Measurements from ENCODE around the gene MGAT4A.
"Not testable (repeated sequence)": the region's sequence is repeated elsewhere in the genome, so short reads cannot be mapped to it uniquely, and the experiment has no call there.

Gene MGAT4A

DNA sequence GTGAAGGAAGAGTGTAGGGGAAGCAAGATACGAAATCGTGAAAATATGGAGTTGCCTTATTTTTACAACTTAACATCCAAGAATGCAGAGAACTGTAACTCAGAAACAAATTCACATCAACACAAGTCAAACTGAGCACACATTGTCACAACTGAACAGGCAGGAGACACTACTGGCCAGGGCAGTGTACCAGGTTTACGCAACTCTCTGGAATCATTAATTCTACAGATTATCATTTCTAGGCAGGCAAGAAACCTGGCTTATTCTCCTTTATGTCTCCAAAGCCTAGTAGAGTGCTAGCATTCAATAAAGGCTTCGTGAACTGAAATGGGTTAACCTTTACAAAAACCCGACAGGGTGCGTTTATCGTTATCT lies 123.2 kb downstream of the MGAT4A start:
- DNase-seq (ENCODE audit: low read depth in 3 of 3) = no peak

DNA sequence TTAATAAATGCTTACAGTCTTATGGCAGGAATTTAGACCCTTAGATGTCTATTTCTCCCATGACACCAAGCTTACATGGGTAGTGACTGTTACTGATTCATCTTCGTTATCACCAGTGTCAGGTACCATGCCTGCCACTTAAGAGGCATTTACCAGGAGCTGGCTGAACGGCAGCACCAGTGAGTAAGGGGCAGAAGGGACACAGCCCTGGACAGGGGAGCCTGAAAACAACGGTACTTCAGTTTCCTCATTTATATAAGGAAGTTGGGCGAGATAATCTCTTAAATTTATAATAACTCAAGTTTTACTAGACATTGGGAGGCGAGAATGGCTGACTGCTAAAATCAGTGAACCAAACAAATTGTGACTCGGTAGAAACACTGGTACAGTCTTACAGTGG lies 123.8 kb downstream of the MGAT4A start:
- DNase-seq (ENCODE audit: low read depth in 3 of 3) = no peak

DNA sequence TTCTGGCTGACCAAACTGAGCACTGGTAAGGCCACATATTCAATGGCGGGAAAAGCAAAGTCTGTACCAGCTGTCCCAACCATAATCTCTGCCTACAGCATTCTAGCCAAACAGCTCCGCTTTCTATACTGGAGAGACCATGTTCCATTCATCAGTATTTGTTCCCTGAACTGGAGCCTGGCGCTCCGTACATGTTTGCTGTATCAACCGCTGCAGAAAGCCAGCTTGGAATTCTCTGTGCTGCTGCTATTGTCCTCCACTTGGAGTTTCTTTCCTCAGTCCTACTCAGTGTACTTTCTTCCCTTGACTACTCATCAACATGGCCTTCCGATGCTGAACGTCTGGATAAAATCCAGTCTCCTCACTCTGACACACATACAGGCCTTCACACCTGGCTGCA lies 124.5 kb downstream of the MGAT4A start:
- no peak for DNase-seq (ENCODE audit: low read depth in 3 of 3)

DNA sequence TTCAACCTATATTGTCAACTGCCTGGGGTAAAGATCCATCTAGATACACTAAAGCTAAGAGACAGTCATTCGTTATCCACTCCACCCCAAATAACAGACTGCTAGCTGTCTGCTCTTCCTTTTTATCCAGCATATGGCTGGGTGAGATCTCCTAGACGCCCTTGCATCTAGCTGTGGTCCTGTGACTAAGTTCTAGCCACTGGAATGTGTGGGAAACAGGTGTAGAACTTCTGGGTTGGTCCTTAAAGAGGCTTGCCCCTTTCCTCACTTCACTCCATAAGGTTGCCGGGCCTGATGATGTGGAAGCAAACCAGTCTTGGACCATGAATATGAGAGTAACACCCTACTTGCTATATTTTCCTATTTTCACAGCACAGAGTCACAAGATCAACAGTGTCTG lies 125.9 kb downstream of the MGAT4A start:
- DNase-seq (ENCODE audit: low read depth in 3 of 3) = no peak

DNA sequence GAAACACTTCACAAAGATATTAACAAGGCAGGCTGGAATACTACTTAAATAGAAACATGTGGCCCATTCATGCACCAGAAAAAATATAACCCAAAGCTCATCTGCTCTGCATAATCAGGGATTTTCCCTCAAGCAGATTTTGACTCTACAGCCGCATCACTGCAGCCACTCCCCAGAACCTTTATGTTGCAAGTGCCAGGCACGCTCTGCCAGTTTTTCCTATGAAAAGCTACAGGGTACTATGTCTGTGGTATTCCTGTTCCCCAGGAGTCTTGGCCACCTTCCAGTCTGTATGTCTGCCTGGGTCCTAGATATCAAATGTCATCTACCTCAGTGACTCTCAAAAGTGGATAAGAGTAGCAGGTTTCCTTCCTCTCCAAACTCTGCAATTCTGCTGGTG lies 126.4 kb downstream of the MGAT4A start:
- no peak for DNase-seq (ENCODE audit: low read depth in 3 of 3)

DNA sequence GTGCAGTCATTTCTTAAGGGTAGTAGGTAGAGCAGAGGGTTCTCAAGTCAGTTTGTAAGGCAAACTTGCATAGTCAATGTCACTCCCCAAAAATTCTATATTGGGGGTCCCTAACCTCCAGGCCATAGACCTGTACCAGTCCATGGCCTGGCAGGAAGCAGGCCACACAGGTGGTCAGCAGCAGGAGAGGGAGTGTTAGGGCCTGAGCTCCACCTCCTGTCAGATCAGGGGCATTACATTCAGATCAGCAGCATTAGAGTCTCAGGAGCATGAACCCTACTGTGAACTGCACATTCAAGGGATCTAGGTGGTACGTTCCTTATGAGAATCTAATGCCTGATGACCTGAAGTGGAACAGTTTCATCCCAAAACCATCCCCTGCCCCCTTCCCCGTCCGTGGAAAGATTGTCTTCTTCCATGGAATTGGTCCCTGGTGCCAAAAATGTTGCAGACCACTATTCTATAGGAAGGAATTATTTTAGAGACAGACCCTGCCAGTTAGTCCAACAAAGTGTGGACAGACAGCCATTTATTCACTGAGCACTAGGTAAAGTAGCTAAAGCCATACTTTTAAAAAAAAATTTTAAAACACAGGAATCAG lies 129.3 kb downstream of the MGAT4A start:
- no peak for DNase-seq (ENCODE audit: low read depth in 3 of 3)

DNA sequence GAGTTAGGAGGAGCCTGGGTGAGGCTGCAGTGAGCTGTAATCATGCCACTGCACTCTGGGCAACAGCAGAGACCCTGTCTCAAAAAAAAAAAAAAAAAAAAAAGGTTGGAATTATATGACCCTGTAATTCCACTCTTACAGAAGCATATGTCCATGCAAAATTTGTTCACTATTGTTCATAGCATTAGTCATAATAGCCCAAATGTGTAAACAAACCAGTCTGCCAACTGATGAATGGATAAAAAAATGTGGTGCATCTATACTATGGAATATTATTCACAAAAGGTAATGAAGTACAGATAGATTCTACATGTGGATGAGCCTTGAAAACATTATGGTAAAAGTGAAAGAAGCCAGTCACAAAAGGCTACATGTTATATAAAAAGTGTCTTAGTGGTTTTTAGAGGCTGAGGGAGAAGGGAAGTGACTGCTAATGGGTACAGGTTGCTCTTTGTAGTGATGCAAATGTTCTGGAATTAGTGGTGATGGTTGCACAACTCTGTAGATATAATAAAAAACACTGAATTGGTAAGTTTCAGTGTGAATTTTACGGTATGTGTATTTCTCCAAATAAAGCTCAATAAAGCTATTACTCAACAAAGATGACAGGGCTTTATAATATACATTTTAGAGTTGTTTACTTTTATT lies 132.0 kb downstream of the MGAT4A start:
- DNase-seq (ENCODE audit: low read depth in 3 of 3) = no peak

DNA sequence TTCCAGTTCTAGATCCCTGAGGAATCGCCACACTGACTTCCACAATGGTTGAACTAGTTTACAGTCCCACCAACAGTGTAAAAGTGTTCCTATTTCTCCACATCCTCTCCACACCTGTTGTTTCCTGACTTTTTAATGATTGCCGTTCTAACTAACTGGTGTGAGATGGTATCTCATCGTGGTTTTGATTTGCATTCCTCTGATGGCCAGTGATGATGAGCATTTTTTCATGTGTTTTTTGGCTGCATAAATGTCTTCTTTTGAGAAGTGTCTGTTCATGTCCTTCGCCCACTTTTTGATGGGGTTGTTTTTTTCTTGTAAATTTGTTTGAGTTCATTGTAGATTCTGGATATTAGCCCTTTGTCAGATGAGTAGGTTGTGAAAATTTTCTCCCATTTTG lies 136.3 kb downstream of the MGAT4A start:
- DNase-seq (ENCODE audit: low read depth in 3 of 3) = not testable (repeated sequence)

DNA sequence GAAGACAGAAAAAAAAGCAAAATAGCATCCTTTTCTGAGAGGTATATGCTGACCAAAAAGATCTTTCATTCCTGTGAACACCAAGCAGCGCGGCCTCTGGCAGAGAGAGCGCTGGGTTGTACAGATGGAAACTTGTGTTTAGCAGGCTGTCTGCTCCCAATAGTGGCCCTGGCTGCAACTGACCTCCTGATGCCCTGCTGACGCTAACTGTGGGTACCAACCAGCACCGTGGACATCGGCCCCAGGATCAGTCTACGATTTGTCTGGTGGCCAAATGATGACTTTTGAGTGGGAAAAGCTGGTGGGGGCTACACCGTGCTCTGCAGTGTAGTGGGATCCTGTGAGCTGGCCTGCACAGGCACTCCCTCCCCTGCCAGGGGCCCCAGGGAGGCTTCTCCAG lies 138.4 kb downstream of the MGAT4A start:
- no peak for DNase-seq (ENCODE audit: low read depth in 3 of 3)

DNA sequence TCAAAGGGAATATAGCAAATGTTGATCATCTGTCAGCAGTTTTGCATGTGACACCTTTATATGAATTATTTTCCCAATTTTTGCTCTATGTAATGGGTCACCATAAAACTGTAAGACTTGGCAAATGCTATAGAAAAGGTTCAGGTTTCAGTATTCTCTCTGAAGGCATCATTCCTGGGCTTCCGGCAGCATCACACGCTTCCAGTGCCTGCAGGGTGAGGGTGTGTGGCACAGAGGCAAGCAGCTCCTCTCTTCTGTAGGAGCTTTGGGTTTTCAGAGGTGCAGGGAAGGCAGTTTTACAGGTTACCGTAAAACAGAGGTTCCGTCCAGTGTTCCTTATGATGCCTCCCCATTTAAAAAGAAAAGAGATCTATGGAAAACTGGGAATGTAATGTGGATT lies 141.4 kb downstream of the MGAT4A start:
- no peak for DNase-seq (ENCODE audit: low read depth in 3 of 3)

DNA sequence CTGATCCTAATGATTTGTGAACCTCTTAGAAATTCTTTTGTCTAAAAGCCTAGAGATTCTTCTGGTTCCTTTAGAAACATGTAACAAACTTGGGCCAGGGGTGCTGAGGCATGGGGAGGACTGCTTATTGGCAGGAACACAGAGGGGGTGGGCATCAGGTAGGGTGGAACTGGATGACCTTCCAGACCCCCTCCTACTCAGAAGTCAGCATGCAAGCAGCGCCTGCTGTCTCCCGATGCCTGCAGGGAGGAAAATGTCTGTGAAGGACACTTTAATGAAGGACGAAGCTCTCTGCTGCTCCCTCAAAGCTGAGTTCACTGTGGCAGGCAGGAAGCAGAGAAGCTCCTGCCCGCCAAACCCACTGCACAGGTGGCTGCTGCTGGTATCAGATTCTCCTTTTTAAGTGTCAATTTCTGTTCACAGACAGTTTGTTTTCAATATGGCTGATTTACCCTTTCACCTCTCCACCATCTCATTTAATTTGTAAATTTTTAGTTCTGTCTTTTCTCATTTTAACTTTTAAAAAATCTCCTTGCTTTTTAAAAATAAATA lies 142.0 kb downstream of the MGAT4A start:
- no peak for DNase-seq (ENCODE audit: low read depth in 3 of 3)

DNA sequence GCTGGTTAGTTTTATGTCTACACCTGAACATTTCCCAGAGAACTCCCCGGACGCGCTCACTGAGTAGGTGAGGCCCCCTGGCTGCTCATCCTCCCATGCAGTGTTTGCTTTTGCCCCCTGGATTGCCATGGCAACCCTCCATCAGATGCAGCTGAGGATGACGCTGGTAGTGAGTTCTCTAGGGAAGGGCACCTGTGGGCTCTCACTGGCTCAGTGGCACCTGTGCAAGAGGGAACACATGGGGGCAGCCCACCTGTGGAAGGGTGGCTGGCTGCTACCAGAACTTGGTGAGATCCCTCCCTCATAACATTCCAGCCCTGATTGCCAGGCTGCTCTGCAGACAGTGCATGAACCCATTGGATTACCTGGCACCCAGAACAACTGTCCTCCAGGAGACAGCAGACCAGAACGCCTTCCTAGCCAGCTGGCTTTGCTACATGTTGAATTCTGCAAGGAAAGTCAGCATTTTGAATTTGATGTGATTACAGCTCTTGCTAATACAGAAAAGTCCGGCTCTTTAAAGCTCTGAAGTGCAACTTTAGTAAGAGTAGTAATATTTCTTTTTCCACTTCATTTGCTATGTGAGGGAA lies 144.3 kb downstream of the MGAT4A start:
- DNase-seq (ENCODE audit: low read depth in 3 of 3) = no peak

DNA sequence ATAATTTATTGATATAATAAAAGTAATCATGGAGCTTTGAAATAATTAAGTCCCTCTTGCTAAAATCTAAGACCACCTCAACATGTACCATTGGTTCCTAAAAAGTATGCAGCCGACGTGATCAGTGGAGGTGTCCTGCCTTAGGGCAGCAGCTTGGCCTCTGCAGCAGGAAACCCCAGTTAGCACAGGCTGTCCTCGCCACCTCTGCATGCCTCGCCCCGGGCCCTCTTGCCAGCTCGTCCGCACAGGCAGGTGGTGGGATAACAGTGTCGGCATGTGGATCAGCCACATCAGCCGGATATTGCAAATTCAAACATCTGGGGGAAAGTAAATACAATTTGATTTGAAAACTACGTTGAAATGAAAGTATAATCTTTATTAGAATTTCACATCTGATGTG lies 145.5 kb downstream of the MGAT4A start:
- DNase-seq (ENCODE audit: low read depth in 3 of 3) = no peak

DNA sequence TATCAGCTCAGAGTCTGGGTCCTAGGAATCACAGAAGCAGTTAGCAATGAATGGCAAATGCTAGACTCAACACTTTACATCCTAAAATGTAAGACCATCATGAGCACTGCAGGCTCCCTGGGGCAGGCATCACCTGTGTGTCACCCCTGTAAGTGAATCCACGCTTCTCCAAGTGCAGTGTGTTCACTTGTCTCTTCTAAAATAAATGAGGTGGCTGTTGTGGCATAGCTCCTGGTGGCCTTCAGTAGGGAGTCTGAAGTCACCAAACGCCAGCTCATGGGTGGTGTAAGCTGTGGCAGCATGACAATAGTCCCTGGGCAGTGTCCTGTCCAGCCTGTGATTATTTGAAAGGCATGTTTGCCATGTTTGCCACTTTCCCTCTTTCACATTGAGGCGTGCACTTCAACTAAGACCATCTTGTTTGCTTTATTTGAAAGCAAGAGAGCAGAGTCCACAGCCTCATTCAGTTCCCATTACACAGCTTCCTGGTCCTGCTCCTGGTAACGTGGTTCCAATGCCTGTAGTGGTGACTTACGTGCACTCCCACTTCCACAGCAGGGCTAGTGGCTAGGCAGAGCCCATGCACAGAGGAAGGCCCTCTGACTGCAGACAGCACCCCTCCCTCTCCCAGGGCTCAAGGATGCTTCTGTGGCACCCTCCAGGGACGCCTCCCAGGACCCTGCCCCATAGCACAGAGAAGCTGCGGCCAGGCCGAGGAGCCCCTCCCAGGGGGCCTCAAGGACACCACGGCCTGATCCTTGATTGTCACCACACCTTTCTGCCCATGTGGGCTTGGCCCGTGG lies 146.9 kb downstream of the MGAT4A start:
- DNase-seq (ENCODE audit: low read depth in 3 of 3) = no peak

DNA sequence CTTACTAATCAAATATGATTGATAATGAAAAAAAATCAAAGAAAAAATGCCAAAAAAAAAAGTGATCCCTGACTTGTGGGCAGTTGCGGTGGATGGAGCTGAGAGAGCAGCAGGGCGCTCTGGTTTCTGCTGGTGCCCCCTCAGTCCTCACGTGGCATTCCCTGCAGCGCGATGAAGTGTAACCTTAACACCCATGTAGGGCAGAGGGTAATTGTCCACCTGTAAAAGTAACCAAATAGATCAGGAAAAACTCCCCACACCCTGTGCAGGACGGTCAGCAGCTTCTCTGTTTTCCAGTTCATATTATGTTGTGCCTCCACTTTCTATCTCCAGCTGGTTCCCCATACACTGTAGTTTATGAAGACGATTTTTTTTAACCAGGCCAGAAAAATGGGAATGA lies 147.7 kb downstream of the MGAT4A start:
- no peak for DNase-seq (ENCODE audit: low read depth in 3 of 3)

DNA sequence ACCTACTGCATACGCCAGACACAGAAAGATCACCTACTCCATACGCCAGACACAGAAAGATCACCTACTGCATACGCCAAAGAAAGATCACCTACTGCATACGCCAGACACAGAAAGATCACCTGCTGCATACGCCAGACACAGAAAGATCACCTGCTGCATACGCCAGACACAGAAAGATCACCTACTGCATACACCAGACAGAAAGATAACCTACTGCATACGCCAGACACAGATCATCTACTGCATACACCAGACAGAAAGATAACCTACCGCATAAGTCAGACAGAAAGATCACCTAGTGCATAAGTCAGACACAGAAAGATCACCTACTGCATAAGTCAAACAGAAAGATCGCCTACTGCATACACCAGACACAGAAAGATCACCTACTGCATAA lies 148.4 kb downstream of the MGAT4A start:
- DNase-seq (ENCODE audit: low read depth in 3 of 3) = no peak

DNA sequence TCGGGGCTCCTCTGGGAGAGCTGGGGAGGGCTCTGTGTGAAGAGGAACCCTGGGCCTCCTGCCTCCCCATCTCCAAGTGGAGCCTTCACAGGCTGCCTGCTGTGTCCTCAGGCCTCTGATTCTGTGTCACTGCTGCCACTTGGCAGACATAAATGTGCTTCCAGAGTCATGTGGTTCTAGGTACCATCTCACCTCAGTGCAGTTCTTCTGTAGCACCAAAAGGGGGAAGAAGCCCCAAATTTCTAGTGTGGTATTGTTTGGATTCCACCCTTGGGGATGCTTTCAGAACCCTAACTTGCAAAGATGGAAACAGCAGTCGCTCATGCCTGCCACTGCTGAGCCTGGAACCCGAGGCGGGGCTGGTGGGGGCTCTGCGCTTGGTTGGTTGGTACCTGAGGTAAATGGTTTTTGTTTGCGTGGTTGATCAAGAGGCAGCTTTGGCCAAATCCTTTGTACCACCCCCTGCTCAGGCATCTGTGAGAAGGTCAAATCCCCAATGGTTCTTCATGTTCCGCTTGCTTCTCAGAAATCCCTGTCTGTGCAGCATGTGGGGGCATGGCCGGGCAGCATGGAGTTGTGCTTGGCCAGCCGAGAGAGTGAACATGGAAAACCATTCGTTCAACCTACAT lies 150.2 kb downstream of the MGAT4A start:
- DNase-seq (ENCODE audit: low read depth in 3 of 3) = no peak

DNA sequence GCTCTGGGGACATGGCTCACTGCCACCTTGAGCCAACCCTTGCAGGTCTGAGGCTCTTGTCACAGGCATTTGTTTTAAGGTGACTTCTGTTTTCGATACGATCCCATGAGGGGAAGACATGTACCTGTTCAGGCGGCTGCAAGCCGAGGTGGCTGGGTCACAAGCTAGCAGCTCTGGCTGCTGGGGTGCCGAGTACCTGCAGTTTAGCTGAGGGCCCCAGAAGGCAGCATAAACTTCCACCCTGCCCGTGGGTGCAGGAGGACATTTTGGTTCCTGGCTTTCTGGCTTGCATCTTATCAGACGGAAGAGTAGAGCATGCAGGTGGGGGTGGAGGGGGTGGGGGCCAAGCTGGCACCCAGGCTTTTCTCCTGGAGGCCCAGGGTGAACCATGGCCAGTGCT lies 151.0 kb downstream of the MGAT4A start:
- no peak for DNase-seq (ENCODE audit: low read depth in 3 of 3)

DNA sequence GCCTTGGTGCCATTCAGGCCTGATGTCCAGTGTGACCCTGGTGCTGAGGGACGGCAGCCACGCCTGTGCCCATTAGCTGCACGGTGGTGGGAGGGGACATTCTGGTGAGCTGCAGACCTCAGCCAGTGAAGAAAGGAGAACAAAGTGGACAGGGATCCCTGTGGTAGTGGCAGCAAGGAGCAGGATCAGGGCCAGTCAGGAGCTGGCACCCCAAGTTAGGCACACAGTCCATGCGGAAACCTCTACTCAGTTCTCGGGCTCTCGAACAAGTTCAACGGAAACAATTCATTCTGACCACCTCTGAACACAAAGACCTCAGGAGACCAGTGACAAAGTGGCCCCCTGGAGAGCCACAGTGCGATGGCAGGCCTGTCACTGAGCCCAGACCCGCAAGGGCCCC lies 152.7 kb downstream of the MGAT4A start:
- DNase-seq (ENCODE audit: low read depth in 3 of 3) = no peak

DNA sequence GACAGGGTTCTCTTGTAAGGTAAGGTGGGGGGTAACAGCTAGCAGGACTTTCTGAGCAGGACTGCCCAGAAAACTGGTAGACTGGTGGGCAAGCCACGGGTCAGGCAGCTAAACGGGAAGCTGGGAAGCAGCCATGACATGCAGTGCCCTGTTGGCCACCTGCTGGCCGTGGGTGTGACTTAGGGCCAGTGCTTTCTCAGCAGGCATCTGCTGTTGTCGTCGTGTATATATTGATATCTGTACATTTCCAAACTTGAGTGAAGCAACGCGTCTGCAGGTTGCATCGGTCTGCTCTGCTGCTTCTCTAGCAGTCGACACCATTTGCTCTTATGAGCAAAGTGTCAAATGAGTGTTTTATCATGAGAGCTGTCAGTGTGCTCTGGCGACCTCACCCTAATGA lies 153.6 kb downstream of the MGAT4A start:
- DNase-seq (ENCODE audit: low read depth in 3 of 3) = no peak

DNA sequence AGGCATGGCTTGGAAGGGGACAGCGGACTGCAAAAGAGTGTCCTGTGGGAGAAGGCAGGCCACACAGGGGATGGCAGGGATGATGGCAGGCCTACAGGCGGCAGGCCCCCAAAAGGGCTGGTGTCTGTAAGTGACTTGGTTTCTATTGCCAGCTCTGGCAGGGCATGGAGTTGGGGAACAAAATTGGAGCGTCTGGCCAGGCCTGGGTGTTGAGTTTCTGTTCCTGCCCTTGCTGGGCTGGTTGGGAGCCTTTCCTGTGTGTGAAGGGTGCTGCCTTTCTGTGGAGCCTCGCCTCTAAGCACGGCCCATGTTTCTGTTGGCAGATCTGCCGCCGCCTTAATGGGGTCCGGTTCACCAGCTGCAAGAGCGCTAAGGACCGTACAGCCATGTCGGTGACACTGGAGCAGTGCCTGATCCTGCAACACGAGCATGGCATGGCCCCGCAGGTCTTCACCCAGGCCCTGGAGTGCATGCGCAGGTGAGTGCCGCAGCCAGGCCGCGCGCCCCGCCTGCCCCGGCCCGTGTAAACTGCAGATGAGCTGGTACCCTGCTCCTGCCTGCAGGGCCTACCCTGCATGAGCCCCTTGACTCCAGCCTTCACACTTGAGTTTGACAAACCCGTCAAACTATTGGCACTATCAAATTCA lies 154.1 kb downstream of the MGAT4A start:
- DNase-seq (ENCODE audit: low read depth in 3 of 3) = no peak

DNA sequence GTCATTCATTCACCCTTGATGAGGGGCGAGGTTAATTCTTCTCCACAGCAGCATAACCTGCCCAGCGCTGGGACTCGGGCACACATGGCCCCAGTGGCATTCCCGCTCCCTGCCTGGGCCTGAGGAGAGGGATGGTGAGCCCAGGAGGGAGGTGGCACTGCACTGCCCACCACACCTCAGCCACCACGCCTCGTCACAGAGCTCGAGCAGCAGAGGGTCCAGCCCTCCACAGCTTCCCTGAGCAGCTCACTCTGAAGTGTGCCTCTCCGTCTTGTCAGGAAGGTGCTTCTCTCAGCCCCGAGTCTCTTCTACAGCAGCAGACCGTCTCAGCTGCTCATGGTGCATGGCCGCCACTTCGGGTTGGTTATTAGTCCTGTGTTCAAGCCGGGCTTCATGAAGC lies 157.5 kb downstream of the MGAT4A start:
- no peak for DNase-seq (ENCODE audit: low read depth in 3 of 3)
